H1 (cell line): Measurements from ENCODE around the gene LRG1. TPM values are rescaled to one million over a fixed set of nuclear protein-coding genes. Genes with fewer than 3 reads are reported as not detected.

Experiments used
- CTCF ChIA-PET: fragments of 300-600 bp; sonication (Branson Sonifier 250); formaldehyde crosslinking; loops from one replicate; lab custom pipeline; 2021; ENCODE audit not compliant: partially characterized antibody; lab: Charles Lee
- POLR2A ChIA-PET: fragments of 300-600 bp; sonication (Branson Sonifier 250); formaldehyde crosslinking; loops from one replicate; lab custom pipeline; 2021; ENCODE audit warnings: inconsistent platforms; ENCODE audit not compliant: partially characterized antibody; lab: Charles Lee
- DNase-seq, 2 experiments: peaks; one replicate each; pipeline versions ENCODE4 v3.0.0 to v3.0.0-alpha.2; 2010 to 2022; ENCODE audit warnings: low spot score in 2 of 2, low read depth in 1 of 2, mixed read lengths in 1 of 2
- FAIRE-seq: peaks from 2 replicates; lab custom pipeline; 2011; peaks lifted over from hg19 to GRCh38; lab: Jason Lieb, UNC
- H2AFZ ChIP-seq: 2 replicates; pipeline ENCODE4 v1.8.1; 2012; ENCODE audit warnings: low read length, inconsistent platforms
- H2AK5ac ChIP-seq: 2 replicates; pipeline ENCODE4 v1.6.1; 2013; ENCODE audit warnings: low read depth, low read length
- H2BK120ac ChIP-seq: replicated peaks from 2 replicates; pipeline ENCODE3; 2013; ENCODE audit warnings: low read depth, low read length, inconsistent platforms
- H2BK12ac ChIP-seq: 2 replicates; pipeline ENCODE4 v1.6.1; 2013; ENCODE audit warnings: low read depth, low read length
- H2BK15ac ChIP-seq: 2 replicates; pipeline ENCODE4 v1.6.1; 2013; ENCODE audit warnings: low read length
- H2BK20ac ChIP-seq: 2 replicates; pipeline ENCODE4 v1.6.1; 2013; ENCODE audit warnings: low read length
- H2BK5ac ChIP-seq: 2 replicates; pipeline ENCODE4 v1.6.1; 2013; ENCODE audit warnings: low read depth, low read length
- H3K14ac ChIP-seq: 2 replicates; pipeline ENCODE4 v1.6.1; 2013; ENCODE audit warnings: inconsistent platforms; ENCODE audit not compliant: insufficient read length
- H3K18ac ChIP-seq: 2 replicates; pipeline ENCODE4 v1.6.1; 2013; ENCODE audit warnings: low read length; ENCODE audit errors: extremely low read depth
- H3K23ac ChIP-seq: 2 replicates; pipeline ENCODE4 v1.6.1; 2013; ENCODE audit warnings: inconsistent platforms; ENCODE audit not compliant: insufficient read length
- H3K23me2 ChIP-seq: 2 replicates; pipeline ENCODE4 v1.6.1; 2013; ENCODE audit warnings: low read depth, low read length
- H3K27ac ChIP-seq: 2 replicates; pipeline ENCODE4 v1.6.1; 2011; ENCODE audit warnings: low read depth, low read length, inconsistent platforms
- H3K27me3 ChIP-seq, 4 experiments: replicated peaks in 1 of 4; 1 replicate in 1 of 4; 2 replicates in 3 of 4; pipeline versions ENCODE4 v1.6.1 to v1.8.1; 2011 to 2013; ENCODE audit warnings: low read length in 3 of 4, mild to moderate bottlenecking in 3 of 4, inconsistent platforms in 2 of 4, mixed read lengths in 2 of 4, moderate library complexity in 1 of 4; ENCODE audit not compliant: control insufficient read depth in 3 of 4, insufficient read depth in 3 of 4; ENCODE audit errors: extremely low read depth in 1 of 4
- H3K36me3 ChIP-seq, 4 experiments: 2 replicates each; pipeline versions ENCODE4 v1.6.1 to v1.8.1; 2011 to 2013; ENCODE audit warnings: mild to moderate bottlenecking in 4 of 4, low read length in 3 of 4, moderate library complexity in 2 of 4, control low read depth in 1 of 4, inconsistent platforms in 1 of 4; ENCODE audit not compliant: insufficient read depth in 4 of 4, control insufficient read depth in 2 of 4
- H3K4ac ChIP-seq: replicated peaks from 2 replicates; pipeline ENCODE3; 2013; ENCODE audit warnings: low read length, low read depth, mixed read lengths, inconsistent platforms; ENCODE audit not compliant: insufficient read length
- H3K4me1 ChIP-seq, 4 experiments: replicated peaks in 1 of 4; 1 replicate in 1 of 4; 2 replicates in 3 of 4; pipeline versions ENCODE4 v1.6.1 to v1.8.1; 2011 to 2013; ENCODE audit warnings: low read length in 3 of 4, inconsistent platforms in 2 of 4, mixed read lengths in 1 of 4; ENCODE audit not compliant: insufficient read depth in 4 of 4, control insufficient read depth in 3 of 4
- H3K4me2 ChIP-seq, 2 experiments: 2 replicates each; pipeline versions ENCODE4 v1.6.1 to v1.8.1; 2011 to 2013; ENCODE audit warnings: low read depth in 2 of 2, low read length in 2 of 2, control low read depth in 1 of 2, inconsistent platforms in 1 of 2, mild to moderate bottlenecking in 1 of 2; ENCODE audit not compliant: insufficient read depth in 1 of 2
- H3K4me3 ChIP-seq, 4 experiments: fragments of 200-600, 300-600 bp in 1 of 4; sonication (generic), shearing (Covaris generic), sonication (Bioruptor Twin) in 1 of 4; 2 replicates each; pipeline versions ENCODE4 v1.5.1 to v1.8.1; 2011 to 2016; ENCODE audit warnings: low read length in 4 of 4, low read depth in 3 of 4, control low read depth in 2 of 4, inconsistent platforms in 2 of 4, mild to moderate bottlenecking in 2 of 4, mixed read lengths in 1 of 4, moderate library complexity in 1 of 4; ENCODE audit not compliant: insufficient read depth in 2 of 4; ENCODE audit errors: extremely low read depth in 1 of 4
- H3K56ac ChIP-seq: replicated peaks from 2 replicates; pipeline ENCODE3; 2013; ENCODE audit warnings: low read depth, mild to moderate bottlenecking, mixed read lengths, low read length, inconsistent platforms; ENCODE audit not compliant: insufficient read length
- H3K79me1 ChIP-seq: 2 replicates; pipeline ENCODE4 v1.6.1; 2013; ENCODE audit warnings: low read depth, low read length, control low read depth
- H3K79me2 ChIP-seq, 2 experiments: 2 replicates each; pipeline versions ENCODE4 v1.6.1 to v1.8.1; 2012 to 2013; ENCODE audit warnings: low read length in 2 of 2, mild to moderate bottlenecking in 2 of 2, inconsistent platforms in 1 of 2; ENCODE audit not compliant: insufficient read depth in 2 of 2, control insufficient read depth in 1 of 2
- H3K9ac ChIP-seq, 4 experiments: replicated peaks in 1 of 4; 1 replicate in 1 of 4; 2 replicates in 3 of 4; pipeline versions ENCODE4 v1.6.1 to v1.8.1; 2011 to 2013; ENCODE audit warnings: low read depth in 3 of 4, low read length in 3 of 4, control low read depth in 2 of 4, mild to moderate bottlenecking in 2 of 4, moderate library complexity in 2 of 4, inconsistent platforms in 1 of 4; ENCODE audit errors: extremely low read depth in 1 of 4
- H3K9me3 ChIP-seq, 2 experiments: 2 replicates each; pipeline versions ENCODE4 v1.6.1 to v1.8.1; 2012 to 2013; ENCODE audit warnings: mild to moderate bottlenecking in 2 of 2, moderate library complexity in 2 of 2, control low read depth in 1 of 2, inconsistent platforms in 1 of 2, low read depth in 1 of 2, low read length in 1 of 2, mixed read lengths in 1 of 2; ENCODE audit not compliant: insufficient read depth in 2 of 2
- H4K20me1 ChIP-seq, 2 experiments: replicated peaks in 1 of 2; 2 replicates each; pipeline versions ENCODE3 to v1.8.1; 2011 to 2013; ENCODE audit warnings: inconsistent platforms in 2 of 2, low read length in 2 of 2, mild to moderate bottlenecking in 1 of 2; ENCODE audit not compliant: insufficient read depth in 2 of 2, control insufficient read depth in 1 of 2
- H4K5ac ChIP-seq: 2 replicates; pipeline ENCODE4 v1.6.1; 2013; ENCODE audit warnings: low read length, low read depth, mixed read lengths, inconsistent platforms; ENCODE audit not compliant: insufficient read length
- H4K8ac ChIP-seq: 2 replicates; pipeline ENCODE4 v1.8.0; 2013; ENCODE audit warnings: mild to moderate bottlenecking, moderate library complexity, low read length, inconsistent platforms; ENCODE audit not compliant: insufficient read depth; ENCODE audit errors: extremely low read depth
- H4K91ac ChIP-seq: replicated peaks from 2 replicates; pipeline ENCODE3; 2013; ENCODE audit warnings: low read length, mixed read lengths, inconsistent platforms; ENCODE audit not compliant: insufficient read length
- CEBPB ChIP-seq: IDR thresholded peaks from 2 replicates; pipeline ENCODE4 v1.6.1; 2012; ENCODE audit warnings: low read depth, low read length
- KDM1A ChIP-seq: fragments of 200-600, 300-600 bp; sonication (generic); IDR thresholded peaks from 2 replicates; pipeline ENCODE4 v1.7.1; 2016; ENCODE audit warnings: mild to moderate bottlenecking, low read length, borderline replicate concordance
- RBBP5 ChIP-seq: IDR thresholded peaks from 2 replicates; pipeline ENCODE4 v1.7.1; 2012; ENCODE audit warnings: low read depth, mild to moderate bottlenecking, inconsistent platforms, low read length, moderate library complexity, borderline replicate concordance
- SRF ChIP-seq: IDR thresholded peaks from 2 replicates; pipeline ENCODE4 v1.6.1; 2011; ENCODE audit warnings: mild to moderate bottlenecking, low read depth, low read length, moderate library complexity
- SUZ12 ChIP-seq: fragments of 200-600 bp; sonication (generic); IDR thresholded peaks from 2 replicates; pipeline ENCODE4 v1.6.1; 2012; ENCODE audit warnings: mild to moderate bottlenecking, inconsistent platforms, low read length, moderate library complexity, mixed read lengths
- WGBS, 2 experiments: shearing (Covaris generic) in 1 of 2; methylation state at CpG; one replicate each; pipeline versions ENCODE4 v1.1.6 to v1.1.7; 2013 to 2015; ENCODE audit warnings: low lambda C conversion rate in 2 of 2, mixed read lengths in 2 of 2, inconsistent platforms in 1 of 2, low coverage in 1 of 2, missing lambda C conversion rate in 1 of 2; ENCODE audit not compliant: insufficient replicate concordance in 2 of 2, insufficient coverage in 1 of 2, insufficient read length in 1 of 2; ENCODE audit errors: extremely low coverage in 1 of 2, missing lambda C conversion rate in 1 of 2; 5-methylcytosine and 5-hydroxymethylcytosine counted together
- polyA plus RNA-seq, 7 experiments: library from polyadenylated mRNA; depleted of rRNA in 3 of 7; stranded (reverse) in 5 of 7; unstranded in 2 of 7; fragments of >200 nt in 5 of 7; fragments of 200-250 nt in 2 of 7; gene quantifications; 1 replicate in 5 of 7; 2 replicates in 1 of 7; 4 replicates in 1 of 7; pipeline versions ENCODE4 v1.2.1 to v1.2.3, GENCODE V29; 2011 to 2013; ENCODE audit warnings: missing spikeins in 2 of 7, mixed read lengths in 2 of 7
- total RNA-seq: library from RNA; stranded (reverse); fragmentation: NEBNext Ultra II Directional; extraction: Animal tissue kit (Norgen Biotek cat#: 25700); gene quantifications from 2 replicates; pipeline ENCODE4 v1.2.1, GENCODE V29; 2021
- TF ChIP-seq, protein P1 (sequence below): IDR thresholded peaks from 2 replicates; pipeline ENCODE4 v1.6.1; 2012; ENCODE audit warnings: inconsistent platforms
- TF ChIP-seq, protein P2 (sequence below), 3 experiments: IDR thresholded peaks; 1 replicate in 2 of 3; 2 replicates in 1 of 3; pipeline versions ENCODE4 v1.5.1 to v1.6.1; 2011; ENCODE audit warnings: low read length in 3 of 3, mild to moderate bottlenecking in 3 of 3, inconsistent platforms in 2 of 3, low read depth in 1 of 3, moderate library complexity in 1 of 3; ENCODE audit not compliant: insufficient read depth in 1 of 3; ENCODE audit errors: control extremely low read depth in 1 of 3

LRG1 gene
- total and polyA plus RNA-seq, 2 of the 8 experiments (the other 6 are each of a cell fraction or from before 2014, with no cell fraction given), result 0.48 to 0.79 TPM

DNA sequence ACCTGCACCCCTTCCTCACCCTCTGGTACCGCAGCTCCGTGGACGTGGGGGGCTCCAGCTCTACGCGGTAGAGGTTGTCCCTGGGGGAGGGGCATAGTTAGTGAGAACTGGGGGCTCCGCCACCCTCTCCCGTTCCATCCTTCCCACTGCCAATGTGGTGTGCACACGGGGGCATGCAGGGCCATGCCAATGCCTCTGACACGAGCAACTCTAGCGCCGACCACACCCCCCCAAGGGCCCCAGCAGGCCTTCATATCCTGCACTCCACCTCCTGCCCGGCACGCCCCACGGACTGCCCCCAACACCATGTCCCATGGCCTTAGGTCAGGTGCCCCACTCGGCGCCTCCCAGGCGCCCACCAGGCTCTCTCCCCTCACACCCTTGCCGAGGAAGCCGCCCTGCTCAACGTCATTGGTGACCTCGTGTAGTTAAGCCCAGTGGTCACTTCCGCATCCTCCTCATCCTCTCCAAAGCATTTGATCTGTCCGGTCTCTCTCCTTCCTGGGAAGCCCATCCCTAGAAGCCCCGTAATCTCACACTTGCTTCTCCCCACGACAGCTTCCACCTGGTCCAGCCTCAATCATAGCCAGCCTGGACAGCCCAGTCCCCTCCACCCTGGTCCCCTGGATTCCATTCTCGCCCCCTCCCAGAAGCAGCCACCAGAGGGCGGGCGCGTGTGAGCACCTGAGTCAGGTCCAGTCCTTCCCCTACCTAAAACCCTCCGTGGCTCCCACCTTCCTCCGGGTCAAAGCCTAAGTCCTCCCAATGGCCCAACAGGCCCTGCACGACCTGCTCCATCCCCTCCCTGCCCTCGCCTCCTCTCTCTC lies 17.5 kb upstream of the LRG1 start:
- ChIA-PET POLR2A (no interaction called here), CTCF (interaction anchor here (0.6 to 3.7 kb wide), 16 partner anchors 10 to 865 kb away, joined by 3 to 14 read pairs (median 4); partner anchors contain the start of gene PLIN5)
- H3K79me2 ChIP-seq, result no peaks in the 10 kb centered on the region
- TF ChIP-seq, protein P1, sequence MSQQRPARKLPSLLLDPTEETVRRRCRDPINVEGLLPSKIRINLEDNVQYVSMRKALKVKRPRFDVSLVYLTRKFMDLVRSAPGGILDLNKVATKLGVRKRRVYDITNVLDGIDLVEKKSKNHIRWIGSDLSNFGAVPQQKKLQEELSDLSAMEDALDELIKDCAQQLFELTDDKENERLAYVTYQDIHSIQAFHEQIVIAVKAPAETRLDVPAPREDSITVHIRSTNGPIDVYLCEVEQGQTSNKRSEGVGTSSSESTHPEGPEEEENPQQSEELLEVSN, result no peak
- peak; percentile 88 for TF ChIP-seq KDM1A
- TF ChIP-seq SUZ12, result no peak
- TF ChIP-seq RBBP5, result no peak
- TF ChIP-seq CEBPB, result no peak
- no peak for TF ChIP-seq SRF
- TF ChIP-seq, protein P2, sequence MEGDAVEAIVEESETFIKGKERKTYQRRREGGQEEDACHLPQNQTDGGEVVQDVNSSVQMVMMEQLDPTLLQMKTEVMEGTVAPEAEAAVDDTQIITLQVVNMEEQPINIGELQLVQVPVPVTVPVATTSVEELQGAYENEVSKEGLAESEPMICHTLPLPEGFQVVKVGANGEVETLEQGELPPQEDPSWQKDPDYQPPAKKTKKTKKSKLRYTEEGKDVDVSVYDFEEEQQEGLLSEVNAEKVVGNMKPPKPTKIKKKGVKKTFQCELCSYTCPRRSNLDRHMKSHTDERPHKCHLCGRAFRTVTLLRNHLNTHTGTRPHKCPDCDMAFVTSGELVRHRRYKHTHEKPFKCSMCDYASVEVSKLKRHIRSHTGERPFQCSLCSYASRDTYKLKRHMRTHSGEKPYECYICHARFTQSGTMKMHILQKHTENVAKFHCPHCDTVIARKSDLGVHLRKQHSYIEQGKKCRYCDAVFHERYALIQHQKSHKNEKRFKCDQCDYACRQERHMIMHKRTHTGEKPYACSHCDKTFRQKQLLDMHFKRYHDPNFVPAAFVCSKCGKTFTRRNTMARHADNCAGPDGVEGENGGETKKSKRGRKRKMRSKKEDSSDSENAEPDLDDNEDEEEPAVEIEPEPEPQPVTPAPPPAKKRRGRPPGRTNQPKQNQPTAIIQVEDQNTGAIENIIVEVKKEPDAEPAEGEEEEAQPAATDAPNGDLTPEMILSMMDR (IDR thresholded peaks at IDR 0.05; ENCODE audit: control extremely low read depth in 1 of 3, insufficient read depth in 1 of 3, low read depth in 1 of 3, low read length in 3 of 3), result peak; percentile 54 to 59 (median 58)

More for the DNA sequence above, 17.5 kb upstream of the LRG1 start:
- Histone ChIP-seq H3K9me3 (no peaks in the 10 kb centered on the region), H3K27me3 (no peaks in the 10 kb centered on the region), H3K14ac (no peak overlapping the region), H4K5ac (no peak overlapping the region), H2BK5ac (no peak overlapping the region), H3K4me3 (no peak overlapping the region), H2BK120ac (no peak overlapping the region), H3K4me2 (no peak overlapping the region), H2AK5ac (no peak overlapping the region), H3K56ac (no peak overlapping the region), H4K8ac (no peak overlapping the region), H3K9ac (no peak overlapping the region), H3K27ac (no peak overlapping the region), H3K79me1 (peaks cover 2% of the 10 kb centered on the region; the same call in 1 of the 2 replicates), H4K91ac (no peak overlapping the region), H2BK12ac (0 out of 2 replicates have a peak overlapping the region, but pooled peaks have one; percentile 39), H3K4ac (no peak overlapping the region), H3K23me2 (peaks cover 10% of the 10 kb centered on the region; the same call in 1 of the 2 replicates), H3K18ac (peak overlapping the region; percentile 32; the same call in 1 of the 2 replicates), H2AFZ (no peak overlapping the region), H2BK15ac (no peak overlapping the region), H2BK20ac (no peak overlapping the region), H3K4me1 (peaks cover 0 to 7% (median 3%) of the 10 kb centered on the region in 4 experiments; a peak in 3 of 7 replicates), H3K36me3 (peaks cover 9 to 30% (median 21%) of the 10 kb centered on the region in 4 experiments; a peak in 6 of 8 replicates), H4K20me1 (peaks cover 18 to 32% of the 10 kb centered on the region in 2 experiments), H3K23ac (no peak overlapping the region)
- peak in 1 of 2 experiments; percentile 74 for DNase-seq
- WGBS, 2 experiments, result 87% methylated on average over 26 of the region's 33 CpGs; no CpG with 5 or more reads in 1 of the 2 experiments
- no peak for FAIRE-seq
